GM18508 (cell line): ENCODE data around the gene RAD9B.

Experiments used
- ATAC-seq: cut with Tn5 transposase; IDR thresholded peaks from one replicate; pipeline ENCODE4 v1.9.1; 2021; ENCODE audit warnings: moderate number of reproducible peaks; ENCODE audit not compliant: insufficient read depth, unreplicated experiment

RAD9B gene

GRCh38 chr12:110550981-110551380 is 48.9 kb downstream of the RAD9B start:
- ATAC-seq: no peak
